Fibroblast of lung (primary cell): ENCODE data around the gene MYO9A.

ENCODE experiments used
- EZH2 ChIP-seq: IDR thresholded peaks from 2 replicates; pipeline ENCODE4 v1.5.1; 2012; ENCODE audit warnings: low read length, control low read depth, mild to moderate bottlenecking; ENCODE audit errors: missing control alignments
- TF ChIP-seq, protein P1 (sequence below), 2 donors: IDR thresholded peaks in 1 of 2; conservative IDR thresholded peaks in 1 of 2; 1 replicate in 1 of 2; 2 replicates in 1 of 2; pipeline ENCODE4 v1.5.1; 2011 to 2012; ENCODE audit warnings: low read length in 2 of 2, control low read depth in 1 of 2, inconsistent platforms in 1 of 2, low read depth in 1 of 2, mild to moderate bottlenecking in 1 of 2

DNA sequence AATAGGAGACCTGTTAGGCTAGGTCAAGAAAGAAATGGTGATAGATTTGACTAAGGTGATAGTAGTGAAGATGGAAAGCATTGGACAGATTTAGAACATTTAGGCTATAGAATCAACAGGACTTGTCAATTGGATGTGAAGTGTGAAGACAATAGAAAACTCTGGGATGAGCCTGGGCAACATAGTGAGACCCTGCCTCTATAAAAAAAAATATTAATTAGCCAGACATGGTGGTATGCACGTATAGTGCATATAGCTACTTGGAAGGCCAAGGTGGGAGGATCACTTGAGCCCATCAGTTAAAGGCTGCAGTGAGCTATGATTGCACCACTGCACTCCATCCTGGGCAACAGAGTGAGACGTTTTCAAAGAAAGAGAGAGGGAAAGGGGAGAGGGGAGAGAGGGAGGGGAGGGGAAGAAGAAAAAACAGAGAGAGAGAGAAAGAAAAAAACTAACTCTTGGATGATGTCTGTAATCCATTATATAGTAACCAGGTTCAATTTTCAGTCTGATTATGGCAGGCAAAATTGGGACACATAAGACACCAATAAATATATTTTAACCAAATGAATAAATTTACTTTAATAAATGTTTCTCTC is 9.9 kb upstream of the MYO9A start:
- TF ChIP-seq, protein P1, sequence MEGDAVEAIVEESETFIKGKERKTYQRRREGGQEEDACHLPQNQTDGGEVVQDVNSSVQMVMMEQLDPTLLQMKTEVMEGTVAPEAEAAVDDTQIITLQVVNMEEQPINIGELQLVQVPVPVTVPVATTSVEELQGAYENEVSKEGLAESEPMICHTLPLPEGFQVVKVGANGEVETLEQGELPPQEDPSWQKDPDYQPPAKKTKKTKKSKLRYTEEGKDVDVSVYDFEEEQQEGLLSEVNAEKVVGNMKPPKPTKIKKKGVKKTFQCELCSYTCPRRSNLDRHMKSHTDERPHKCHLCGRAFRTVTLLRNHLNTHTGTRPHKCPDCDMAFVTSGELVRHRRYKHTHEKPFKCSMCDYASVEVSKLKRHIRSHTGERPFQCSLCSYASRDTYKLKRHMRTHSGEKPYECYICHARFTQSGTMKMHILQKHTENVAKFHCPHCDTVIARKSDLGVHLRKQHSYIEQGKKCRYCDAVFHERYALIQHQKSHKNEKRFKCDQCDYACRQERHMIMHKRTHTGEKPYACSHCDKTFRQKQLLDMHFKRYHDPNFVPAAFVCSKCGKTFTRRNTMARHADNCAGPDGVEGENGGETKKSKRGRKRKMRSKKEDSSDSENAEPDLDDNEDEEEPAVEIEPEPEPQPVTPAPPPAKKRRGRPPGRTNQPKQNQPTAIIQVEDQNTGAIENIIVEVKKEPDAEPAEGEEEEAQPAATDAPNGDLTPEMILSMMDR (conservative IDR thresholded peaks at IDR 0.05 in 1 of 2, IDR thresholded peaks at IDR 0.05 in 1 of 2; ENCODE audit: low read depth in 1 of 2, low read length in 2 of 2), result no peak
- TF ChIP-seq EZH2, result no peak
